NAMALWA (cell line): ENCODE results near the gene LEMD2.

ENCODE experiments used
- DNase-seq: peaks from one replicate; pipeline ENCODE4 v3.0.0-alpha.2; 2015; ENCODE audit warnings: low spot score

LEMD2 gene

DNA sequence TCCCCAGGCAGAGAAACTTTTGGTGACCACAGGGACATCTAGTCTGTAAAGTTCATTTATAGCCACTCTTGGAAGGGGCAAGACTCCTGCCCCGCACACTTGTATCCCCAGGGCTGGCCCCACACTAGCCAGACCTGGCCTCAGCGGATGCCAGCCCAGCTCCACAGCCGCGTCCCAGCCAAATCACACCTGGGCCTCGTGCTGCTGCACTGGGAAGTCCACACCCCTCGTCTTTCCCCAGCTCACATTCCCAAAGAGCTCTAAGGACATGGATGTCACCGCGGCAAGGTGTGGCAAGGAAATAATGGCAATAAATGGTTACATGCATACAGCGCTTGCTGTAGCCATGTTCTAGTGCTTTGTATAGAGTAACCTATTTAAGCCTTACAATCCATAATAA lies 50.8 kb downstream of the LEMD2 start:
- no peak for DNase-seq

DNA sequence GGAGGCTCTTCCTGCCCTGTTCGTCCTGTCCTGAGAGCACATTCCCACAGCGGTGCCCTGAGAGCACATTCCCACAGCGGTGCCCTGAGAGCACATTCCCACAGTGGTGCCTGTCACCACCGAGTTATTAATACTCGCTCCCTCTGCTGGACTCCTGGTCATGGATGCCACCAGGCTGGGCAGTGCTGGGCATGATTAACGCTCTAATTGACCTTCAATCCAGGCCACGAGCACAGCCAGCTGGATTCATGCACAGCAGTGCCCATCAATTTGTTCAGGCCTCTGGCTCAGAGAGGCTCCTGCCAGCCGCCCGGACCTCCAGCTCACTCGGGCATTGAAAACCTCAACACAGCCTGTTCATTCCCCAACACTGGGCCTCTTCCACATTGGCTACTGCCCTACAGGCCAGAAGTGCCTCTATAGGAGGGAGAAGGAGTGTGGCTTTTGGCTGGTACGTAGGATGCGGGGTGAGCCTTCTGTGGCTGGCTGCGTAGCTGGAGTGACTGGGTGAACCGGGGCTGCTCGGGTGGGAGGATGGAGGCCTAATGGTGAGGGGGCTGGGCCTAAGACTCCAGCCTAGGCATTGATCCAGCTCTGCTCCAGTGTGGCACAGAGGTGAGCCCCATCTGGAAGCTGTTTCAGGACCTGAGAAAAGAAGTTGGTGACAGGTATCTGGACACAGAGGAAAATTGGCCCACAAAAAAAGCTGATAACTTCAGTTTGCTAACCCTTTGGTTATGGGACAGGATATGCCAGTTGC lies 51.5 kb downstream of the LEMD2 start:
- no peak for DNase-seq

DNA sequence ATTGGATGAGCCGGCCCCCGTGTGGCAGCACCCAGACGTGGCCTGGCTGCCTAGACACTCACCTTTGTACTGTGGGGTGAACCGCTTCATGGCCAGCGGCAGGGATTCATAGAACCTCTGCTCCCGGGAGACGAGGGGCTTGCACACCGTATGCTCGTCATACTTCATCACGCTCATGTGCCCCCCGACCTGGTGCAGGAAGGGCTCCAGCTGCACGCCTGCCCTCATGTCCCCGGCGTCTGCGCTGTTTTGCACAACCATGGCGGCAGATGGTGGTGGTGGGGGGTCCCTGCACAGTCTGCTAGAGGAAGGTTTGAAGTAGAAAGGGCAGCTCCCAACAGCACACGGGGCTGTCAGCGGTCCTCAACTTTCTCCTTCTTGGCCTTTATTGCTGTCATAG lies 53.7 kb downstream of the LEMD2 start:
- DNase-seq: no peak

DNA sequence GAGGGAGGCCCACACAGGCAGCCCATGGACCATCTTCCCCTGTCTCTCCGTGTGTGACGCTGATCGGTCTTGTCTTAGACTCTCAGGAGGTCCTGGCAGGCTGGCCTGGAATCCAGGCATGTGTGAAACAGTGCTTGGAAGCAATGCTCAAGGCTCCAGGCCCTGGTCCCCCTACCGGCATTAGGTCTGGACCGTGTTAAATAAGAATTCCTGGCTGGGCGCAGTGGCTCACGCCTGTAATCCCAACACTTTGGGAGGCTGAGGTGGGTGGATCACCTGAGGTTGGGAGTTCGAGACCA lies 55.3 kb downstream of the LEMD2 start:
- no peak for DNase-seq

DNA sequence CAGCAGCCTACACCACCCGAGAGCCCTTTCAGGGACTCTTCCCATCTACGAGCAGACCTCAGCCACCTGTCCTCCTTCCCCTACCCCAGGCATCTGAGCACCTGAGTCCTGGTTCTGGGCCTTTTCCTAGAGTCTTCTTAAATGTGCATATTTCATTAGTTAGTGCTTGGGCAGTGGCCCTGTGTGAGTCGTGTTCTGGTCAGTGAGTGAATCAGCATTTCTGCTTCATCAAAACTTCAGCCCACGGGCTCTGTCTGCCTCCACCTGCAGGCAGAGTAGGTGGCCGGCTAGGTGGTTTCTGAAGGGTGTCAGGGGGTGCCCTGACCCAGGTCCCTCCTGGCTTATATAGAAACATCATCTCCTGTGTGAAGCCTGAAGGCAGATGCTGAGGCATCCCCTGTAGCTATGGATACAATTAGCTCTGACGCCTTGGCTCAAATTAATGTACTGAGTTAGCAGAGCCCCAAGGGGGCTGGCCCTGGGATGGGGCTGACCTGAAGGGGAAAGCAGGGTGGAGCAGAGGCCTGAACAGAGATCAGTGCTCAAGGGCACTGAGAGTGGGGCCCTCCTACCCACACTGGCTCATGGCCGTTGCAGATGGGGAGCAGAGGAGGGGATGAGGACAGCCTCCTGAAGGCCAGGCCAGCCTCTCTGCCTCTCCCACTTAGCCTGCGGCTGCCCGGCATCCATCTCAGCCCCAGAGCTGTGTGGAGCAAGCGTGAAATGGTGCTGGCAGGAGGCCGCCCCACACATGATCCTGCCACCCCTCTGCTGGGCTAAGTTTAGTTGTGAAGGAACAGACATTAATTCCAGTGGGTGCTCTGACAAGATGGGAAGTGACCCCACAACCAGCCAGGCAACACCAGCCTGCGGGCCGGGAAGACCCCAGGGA lies 55.9 kb downstream of the LEMD2 start:
- DNase-seq: no peak

DNA sequence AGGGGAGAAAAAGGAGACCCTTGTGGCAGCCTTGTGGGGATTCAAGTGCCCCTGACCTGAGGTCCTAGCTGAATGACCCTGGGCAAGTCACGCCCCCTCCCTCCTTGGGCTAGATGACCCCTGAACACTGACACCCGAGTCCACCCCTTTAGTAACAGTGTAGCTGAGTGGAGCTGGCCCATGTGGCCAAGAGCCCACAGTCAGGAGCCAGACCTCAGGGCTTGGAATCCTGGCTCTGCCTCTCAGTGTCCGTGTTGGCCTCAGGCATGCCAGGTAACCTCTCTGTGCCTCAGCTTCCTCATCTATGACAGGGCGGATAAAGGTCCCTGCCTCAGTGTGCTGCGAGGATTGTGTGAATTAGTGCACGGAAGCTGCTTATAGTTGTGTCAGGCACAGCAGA lies 56.5 kb downstream of the LEMD2 start:
- DNase-seq: no peak

DNA sequence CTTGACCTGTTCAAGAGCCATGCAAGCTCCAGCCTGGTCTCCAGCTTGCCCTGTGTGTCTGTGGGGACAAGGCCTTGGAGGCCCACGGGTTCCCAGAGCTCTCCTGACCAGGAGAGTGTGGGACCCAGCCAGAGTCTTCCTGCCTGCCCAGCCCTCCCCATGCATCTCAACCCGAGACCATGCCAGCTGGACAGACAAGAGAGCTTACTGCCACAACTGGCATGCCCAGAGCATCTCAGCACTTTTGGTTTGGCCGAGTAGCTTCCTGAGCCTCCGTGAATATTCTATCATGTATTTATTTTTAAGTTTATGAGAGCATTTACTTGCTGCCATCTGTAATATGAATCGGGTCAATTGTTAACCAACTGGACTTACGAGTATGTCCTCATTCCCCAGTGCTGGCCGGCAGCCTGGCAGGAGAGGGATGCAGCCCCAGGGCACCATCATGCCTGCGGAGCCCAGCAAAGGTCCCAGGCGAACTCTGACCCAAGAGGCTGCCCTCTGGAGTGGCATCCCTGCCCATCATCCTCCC lies 57.1 kb downstream of the LEMD2 start:
- no peak for DNase-seq

DNA sequence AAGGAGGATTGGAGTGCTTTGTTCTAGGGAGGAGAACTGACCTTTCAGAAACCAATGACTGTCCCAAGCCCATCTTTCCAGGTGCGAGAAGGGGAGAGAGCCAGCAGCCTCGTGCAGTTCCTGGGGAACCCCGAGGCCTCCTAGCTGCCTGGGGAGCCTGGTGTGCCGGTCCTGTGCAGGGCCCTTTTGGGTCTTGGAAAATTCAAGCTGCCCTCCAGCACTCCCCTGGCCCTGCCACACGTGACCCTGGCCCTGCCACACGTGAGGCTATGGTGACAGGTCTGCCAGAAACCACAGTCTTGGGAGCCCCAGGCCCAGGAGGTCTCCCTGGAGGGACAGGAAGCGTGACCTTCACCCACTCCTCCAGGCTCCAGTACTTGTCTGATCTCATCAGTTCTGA lies 57.9 kb downstream of the LEMD2 start:
- no peak for DNase-seq

DNA sequence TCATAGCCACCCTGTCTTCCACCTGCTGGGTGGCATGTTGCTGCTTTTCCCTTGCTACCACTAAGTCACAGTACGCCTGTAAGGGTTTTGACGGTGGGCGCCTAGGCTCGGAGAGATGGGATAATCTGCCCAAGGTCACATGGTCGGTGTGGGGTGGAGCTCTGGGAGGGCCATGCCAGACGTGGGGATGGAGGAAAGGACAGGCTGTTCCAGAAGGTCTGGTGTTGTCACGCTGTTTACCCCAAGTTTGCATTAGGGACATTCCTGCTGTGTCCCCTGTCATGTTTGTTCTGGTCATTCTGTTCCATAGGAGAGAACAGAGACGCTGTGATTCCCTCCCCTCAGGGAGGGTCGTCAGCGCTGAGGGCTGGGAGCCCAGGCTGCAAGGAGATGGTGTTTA lies 58.3 kb downstream of the LEMD2 start:
- DNase-seq: no peak

DNA sequence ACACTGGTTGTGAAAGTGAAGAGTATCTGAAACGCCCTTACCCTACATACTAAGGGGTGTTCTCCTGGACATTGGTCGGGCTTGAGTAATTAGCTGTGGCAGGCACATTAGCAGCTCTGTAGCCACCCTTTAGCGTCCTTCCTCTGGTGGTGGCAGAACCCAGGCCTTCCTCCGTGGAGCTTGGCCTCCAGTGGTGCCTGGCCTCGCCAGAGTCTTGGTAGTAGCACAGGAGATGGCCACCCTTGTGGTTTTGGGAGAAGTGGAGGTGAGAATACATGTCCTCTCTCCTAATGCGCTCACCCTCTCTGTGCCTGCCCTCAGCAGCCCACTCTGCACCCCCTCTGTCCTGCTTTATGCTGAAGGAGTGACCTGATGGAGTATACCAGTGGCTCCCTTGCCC lies 59.9 kb downstream of the LEMD2 start:
- DNase-seq: no peak

DNA sequence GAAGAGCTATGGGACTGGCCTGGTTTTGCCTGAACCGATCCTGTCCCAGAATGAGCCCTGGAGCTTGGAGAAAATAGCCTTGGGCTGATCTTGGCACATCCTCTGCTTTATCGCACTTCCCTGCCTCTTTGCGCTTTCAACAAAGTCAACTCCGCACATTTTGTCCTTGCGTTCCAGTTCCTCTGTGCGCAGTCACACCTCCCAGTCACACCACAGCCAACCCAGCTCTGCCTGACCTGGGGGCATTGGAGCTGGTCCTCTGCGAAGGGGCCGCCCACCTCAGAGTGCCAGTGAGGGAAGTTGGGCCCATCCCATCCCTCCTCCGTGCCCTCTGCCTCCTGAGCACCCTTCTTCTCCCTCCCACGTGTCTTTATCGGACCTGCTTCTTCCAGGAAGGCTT lies 60.5 kb downstream of the LEMD2 start:
- no peak for DNase-seq

DNA sequence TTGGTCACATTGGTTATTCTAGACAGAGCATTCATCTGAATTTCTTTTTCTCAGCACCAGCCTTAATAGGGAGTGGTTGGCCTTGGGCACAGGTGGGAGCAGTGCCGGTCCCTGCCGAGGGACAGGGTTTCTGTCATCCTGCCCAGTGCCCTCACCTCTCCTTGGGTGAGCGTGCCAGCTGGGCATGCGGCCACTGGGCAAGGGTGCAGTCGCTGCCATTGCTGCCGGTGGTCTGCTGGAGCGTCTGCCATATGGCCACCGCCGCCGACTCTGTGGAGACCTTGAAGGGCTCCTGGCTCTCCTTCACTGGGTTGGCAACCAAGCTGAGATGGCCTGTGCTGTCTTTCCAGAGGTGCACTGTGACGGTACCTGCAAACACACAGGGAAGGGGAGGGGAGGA lies 61.0 kb downstream of the LEMD2 start:
- DNase-seq: no peak

DNA sequence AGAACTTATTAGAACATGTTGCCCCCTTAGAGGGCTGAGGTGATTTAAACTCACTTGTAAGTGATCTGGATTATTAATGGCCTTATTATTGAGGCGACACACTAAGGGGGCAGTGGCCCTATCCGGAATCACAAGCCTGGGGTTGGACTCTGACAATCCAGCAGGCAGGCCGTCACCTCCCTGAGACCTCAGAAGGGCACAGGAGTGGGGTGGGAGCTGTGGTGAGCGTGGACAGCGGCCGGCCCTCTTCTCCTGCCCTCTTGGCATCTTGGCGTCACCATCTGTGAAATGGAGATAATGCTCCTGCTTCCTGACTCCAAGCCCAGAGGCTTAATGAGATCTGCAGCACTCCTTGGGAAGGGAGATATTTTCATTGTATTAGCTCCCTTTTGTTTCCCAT lies 61.8 kb downstream of the LEMD2 start:
- DNase-seq: no peak

DNA sequence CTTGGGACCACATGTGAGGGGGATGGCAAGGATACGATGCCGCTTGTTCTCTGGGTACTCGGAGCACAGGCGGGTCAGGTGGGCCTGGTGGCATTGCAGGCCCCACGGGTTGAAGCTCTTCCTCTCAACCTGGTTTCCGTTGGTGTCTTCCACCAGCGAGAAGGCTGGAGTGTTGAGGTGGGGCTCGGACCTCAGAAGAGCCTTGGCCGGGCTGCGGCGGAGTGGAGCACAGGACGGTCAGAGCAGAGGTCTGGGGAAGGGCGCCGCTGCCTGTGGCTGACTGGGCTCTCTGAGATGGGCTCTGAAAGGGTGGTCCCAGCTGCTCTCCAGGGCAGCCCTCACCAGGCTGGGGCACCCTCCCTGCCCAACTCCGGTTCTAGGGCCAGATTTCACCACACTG lies 62.2 kb downstream of the LEMD2 start:
- DNase-seq: no peak

DNA sequence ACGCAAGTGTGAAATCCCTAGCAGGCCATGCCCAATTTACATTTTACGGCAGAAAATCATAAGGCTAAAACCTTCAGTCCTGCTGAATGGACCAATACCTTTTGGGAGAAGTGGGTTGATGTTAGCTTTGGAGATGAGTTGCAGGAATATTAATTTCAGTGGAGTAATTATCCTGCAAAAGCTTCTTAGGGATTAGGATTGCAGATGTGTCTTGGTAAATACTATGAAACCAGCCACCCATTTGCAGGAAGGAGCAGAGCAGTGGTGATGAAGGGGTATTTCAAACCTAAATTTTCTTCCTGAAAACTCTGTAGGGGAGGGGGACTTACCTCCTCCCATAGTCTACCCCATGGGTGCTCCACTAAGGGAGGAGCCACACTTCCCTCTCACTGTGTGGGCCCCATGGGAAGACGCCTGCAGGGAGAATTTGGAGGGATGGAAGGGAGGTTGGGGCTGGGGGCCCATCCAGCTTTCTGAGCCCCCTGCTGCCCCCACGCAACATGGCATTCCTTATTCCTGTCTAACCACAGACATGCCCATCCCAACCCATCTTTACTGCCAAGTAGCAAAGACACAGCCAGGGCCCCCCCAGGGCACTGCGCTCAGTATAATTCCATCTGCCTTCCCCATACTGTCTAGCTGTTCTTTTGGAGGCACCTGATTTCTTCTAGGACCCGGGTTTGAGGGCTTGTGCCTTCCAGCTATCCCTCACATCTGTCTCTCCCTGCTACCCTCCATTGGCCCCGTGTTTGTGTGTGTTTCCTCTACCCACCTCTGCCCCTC lies 62.8 kb downstream of the LEMD2 start:
- DNase-seq: no peak

DNA sequence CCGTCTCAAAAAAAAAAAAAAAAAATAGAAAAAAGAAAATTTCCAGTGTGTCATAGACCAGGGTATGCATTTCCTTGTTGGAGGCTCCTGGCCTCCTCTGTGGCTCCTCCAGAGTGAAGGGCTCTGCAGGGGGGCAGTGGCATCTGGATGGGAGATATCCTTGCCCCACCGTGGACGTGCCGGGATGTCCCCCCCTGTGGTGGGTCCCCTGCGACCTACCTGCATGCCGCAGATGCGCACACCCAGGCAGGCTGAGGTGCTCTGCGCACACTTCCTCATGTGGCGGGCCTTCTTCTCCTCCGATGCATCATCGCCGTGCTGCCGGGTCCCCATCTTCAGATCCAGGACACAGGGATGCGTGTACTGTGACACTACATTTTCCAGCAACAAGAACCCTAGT lies 63.7 kb downstream of the LEMD2 start:
- no peak for DNase-seq

DNA sequence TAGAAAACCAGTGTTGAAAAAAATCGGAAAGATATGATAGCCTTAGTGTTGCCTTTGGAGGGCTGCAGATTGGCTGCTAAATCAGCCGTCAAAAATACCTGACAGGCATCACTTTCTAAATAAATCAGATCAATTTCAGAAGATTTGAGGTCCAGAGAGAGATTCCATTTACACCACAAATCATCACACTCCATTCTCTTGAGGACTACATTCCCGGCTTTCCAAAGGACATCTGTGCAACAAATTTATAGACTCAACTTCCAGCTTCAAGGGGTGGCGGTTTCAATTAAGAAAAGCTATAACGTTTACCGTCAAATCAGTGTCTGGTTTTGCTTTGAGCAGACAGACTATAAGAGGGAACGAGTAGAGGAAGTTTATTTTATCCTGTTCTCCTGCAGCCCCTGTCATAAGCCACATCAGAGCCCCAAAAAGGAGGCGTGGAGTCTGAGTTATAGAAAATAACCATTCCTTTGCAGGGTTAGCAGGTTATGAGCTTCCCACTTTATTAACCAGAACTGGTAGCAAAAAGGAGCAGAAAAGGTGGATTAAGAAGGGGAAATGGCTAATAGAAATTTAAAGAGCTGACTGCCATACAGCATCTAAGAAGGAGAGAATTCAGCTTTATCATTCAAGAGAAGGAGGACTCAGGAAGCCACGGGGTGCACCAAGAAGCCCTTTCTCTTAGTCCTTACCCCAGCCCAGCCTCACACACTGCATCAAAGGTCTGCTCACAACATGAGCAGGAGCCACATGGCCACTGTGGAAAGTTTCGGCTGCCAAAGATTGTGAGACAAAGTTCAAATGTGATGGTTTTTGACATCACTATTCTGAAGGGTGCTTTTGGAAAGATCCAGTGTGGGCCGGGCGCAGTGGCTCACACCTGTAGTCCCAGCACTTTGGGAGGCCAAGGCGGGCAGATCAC lies 64.6 kb downstream of the LEMD2 start:
- no peak for DNase-seq

DNA sequence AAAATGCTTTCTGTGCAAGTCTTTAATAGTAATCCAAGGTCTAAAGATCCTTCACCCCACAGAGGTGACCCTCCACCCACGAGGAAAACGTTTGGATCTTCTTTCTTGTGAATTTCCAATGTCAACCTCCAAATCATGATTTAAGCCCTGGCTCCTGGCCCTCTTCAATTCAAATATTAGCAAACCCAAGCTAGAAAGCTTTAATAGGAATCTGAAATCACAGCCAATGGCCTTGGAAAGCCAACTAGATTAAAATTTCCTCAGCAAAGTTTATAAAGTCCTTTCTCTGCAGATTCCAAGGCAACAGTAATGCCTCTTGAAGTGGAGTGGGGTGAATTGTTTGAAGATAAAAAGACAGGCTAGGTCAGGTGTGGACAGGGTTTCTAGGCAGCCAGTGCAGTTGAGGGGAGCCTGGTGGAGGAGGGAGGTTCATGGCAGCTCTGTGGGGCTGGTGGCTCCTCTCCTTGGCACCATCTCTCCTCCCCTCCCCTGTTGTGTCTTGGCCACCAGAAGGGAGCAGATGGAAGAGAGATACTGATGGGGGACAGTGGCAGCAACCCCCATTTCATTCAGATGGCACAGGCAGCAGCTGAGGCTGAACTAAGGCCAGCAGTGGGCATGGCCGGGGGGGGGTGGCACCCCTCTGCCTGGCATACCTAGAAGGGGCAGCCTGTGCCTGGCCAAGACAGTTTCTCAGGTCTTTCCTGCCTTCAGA lies 65.4 kb downstream of the LEMD2 start:
- DNase-seq: no peak

DNA sequence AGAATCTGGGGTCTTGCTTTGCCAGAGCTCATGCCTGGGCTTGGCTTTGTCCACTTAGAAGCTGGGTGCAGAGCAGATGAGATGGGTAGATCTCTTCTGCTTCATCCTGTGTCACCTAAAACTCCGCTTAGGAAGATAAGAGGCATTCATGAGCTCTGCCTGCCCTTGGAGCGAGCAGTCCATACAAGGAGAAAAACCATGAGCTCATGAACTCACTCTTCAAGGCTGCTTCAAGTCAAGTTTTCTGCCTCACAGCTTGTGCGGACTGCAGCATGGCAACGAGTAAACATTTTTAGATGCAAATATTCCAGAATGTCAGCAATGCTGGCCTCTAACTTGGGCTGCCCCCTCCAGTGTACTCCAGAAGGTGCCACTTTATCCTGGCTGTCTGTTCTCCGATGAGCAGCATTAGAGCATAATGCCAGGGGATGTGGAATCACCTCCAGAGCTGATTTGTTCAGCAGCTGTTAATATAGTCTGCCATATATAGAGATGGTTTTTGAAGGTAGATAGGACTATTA lies 66.8 kb downstream of the LEMD2 start:
- no peak for DNase-seq

DNA sequence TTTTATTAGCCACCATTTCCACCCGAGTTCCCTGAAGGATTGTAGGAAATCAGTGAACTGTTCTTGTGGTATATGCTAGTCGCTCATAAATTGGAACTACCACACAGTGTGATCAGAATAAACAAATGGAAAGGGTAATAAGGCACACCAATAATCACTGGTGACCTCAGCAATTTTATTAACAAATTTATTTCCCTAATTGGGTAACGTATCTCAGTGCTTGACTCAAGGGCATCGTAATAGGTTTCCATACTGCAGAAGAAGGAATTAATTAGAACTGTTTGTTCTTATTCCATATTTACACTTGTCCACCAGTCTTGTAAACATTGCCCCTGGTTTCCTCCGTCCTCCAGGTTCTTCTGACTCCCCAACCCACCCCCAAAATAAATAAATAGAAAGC lies 67.4 kb downstream of the LEMD2 start:
- DNase-seq: no peak
